GM21529 (cell line): ENCODE data around the gene PDCD5.
A peak's percentile ranks its signal among the peaks of the same experiment; 100 is the strongest.
"Not testable (repeated sequence)": the region's sequence is repeated elsewhere in the genome, so short reads cannot be mapped to it uniquely, and the experiment has no call there.

Source experiments
- ATAC-seq: cut with Tn5 transposase; IDR thresholded peaks from one replicate; pipeline ENCODE4 v1.9.1; 2021; ENCODE audit not compliant: unreplicated experiment

Gene PDCD5

GRCh38 chr19:32580901-32581704 is at the start of gene PDCD5:
Gene PDCD5 (plus strand): TSS chr19:32581190. CDS start chr19:32581262, 72 bp downstream.
- peak; percentile 92 for ATAC-seq

- ATAC-seq = no peak
These were observed 48.8 kb upstream of the PDCD5 start for GRCh38 chr19:32532233-32532632.

- ATAC-seq = no peak
These were observed 43.4 kb upstream of the PDCD5 start for GRCh38 chr19:32537580-32537979.

GRCh38 chr19:32539240-32539916 is 41.6 kb upstream of the PDCD5 start:
- no peak for ATAC-seq

- ATAC-seq = no peak
These were observed 40.4 kb upstream of the PDCD5 start for GRCh38 chr19:32540621-32541020.

- not testable (repeated sequence) for ATAC-seq
These were observed 39.6 kb upstream of the PDCD5 start for GRCh38 chr19:32541376-32541775.

- ATAC-seq = no peak
These were observed 38.4 kb upstream of the PDCD5 start for GRCh38 chr19:32542477-32543108.

GRCh38 chr19:32543115-32543900 is 37.7 kb upstream of the PDCD5 start:
- ATAC-seq = no peak

- ATAC-seq = no peak
These were observed 36.1 kb upstream of the PDCD5 start for GRCh38 chr19:32544917-32545316.

- no peak for ATAC-seq
These were observed 30.3 kb upstream of the PDCD5 start for GRCh38 chr19:32550666-32551065.

- no peak for ATAC-seq
These were observed 25.2 kb upstream of the PDCD5 start for GRCh38 chr19:32555786-32556185.

- no peak for ATAC-seq
These were observed 22.3 kb upstream of the PDCD5 start for GRCh38 chr19:32558607-32559228.

GRCh38 chr19:32563761-32564160 is 17.2 kb upstream of the PDCD5 start:
- ATAC-seq = no peak

- ATAC-seq = no peak
These were observed 14.7 kb upstream of the PDCD5 start for GRCh38 chr19:32566246-32566830.

GRCh38 chr19:32567486-32567885 is 13.5 kb upstream of the PDCD5 start:
- ATAC-seq = no peak

- ATAC-seq = no peak
These were observed 10.8 kb upstream of the PDCD5 start for GRCh38 chr19:32570081-32570785.

- ATAC-seq = not testable (repeated sequence)
These were observed 9.4 kb upstream of the PDCD5 start for GRCh38 chr19:32571471-32572075.

- ATAC-seq = not testable (repeated sequence)
These were observed 8.1 kb upstream of the PDCD5 start for GRCh38 chr19:32572700-32573491.

GRCh38 chr19:32573492-32573794 is 7.5 kb upstream of the PDCD5 start:
- ATAC-seq = no peak
